ACHN (cell line): ENCODE results near the gene CENPU.
"Not testable (repeated sequence)": the region's sequence is repeated elsewhere in the genome, so short reads cannot be mapped to it uniquely, and the experiment has no call there.

Source experiments
- DNase-seq: peaks from one replicate; pipeline ENCODE4 v3.0.0-alpha.2; 2015
- in situ Hi-C: cut with HindIII; loops from 2 replicates; pipeline ENCODE4 v1.10.0; 2017; ENCODE audit warnings: low sequenced_read_pairs, low pct_ligation_motif_present, low pct_unique_long_range_greater_than_20kb

The CENPU gene, protein sequence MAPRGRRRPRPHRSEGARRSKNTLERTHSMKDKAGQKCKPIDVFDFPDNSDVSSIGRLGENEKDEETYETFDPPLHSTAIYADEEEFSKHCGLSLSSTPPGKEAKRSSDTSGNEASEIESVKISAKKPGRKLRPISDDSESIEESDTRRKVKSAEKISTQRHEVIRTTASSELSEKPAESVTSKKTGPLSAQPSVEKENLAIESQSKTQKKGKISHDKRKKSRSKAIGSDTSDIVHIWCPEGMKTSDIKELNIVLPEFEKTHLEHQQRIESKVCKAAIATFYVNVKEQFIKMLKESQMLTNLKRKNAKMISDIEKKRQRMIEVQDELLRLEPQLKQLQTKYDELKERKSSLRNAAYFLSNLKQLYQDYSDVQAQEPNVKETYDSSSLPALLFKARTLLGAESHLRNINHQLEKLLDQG

DNA sequence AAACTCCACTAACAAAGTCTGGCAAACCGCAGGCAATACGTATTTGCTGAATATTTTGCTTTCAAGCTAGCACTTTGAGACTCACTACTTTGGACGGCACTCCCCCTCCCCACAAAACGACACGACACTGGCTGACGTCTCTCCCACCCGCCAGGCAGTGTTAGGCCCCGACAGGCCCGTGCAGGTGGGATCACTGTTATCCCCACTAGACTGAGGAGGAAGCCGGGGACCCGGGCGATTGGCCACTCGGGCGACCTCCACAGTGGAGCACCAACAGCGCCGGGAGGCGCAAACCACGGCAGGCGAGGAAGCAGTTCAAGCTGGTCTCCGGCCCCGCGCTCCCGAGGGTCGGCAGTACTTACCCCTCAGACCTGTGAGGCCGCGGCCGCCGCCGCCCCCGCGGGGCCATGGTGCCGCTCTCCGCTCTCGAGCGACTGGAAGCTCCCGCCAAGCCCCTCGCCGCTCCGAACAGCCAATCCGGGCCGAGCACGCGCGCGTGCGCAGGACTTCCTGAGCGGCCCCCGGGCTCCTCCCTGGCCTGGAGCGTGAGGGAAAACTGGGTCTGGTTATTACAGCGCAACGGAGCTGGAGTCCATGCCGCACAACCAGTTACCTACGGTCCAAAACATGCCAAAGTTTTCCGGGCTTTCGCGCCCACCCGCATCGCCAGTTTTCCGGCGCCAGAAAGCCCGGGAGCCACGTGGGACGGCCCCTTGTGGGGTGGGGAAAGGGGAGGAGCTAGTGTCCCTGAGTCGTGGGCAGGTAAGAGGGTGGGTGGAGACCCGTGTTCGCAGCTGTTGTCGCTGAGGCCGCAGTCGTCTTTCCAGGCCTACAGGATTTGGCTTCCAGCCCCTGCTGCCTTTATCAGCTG, at the start of gene CENPU:
TSS of gene CENPU (minus strand) at position 443 of the 871 bp plus-strand sequence. CDS start at position 409, 34 bp downstream.
- peak; percentile 97 for DNase-seq
- in situ Hi-C loops, result no loop called here

DNA sequence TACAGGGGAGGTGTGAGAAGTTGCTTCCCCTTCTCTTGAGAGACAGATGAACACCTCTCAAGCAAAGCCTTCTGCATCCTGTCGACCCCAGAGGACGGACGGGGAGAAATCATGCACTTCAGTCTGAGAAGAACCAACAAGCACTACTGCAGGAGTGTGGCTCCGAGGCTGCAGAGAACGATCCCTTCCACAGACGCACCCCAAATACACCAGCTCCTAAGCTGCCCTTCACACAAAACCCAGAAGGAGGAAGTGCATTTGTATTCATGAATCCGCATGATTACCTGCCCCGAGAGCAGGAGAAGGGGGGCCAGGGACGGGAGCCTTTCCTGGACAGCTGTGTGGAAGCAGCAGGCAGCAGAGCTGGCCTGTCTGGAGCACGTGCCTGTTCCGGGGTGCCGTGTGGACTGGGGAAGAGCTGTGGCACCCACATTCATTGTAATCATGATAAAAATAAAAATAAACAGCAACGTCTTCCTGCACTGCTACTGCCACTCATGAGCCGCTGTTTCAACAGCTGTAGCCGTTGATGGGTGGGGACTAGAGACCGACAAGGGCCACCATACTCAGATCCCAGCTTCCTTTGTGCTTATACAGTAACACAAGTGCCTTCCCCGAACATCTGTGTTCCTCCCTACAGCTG, 49.0 kb upstream of the CENPU start:
- DNase-seq, result no peak
- in situ Hi-C loops, result no loop called here

DNA sequence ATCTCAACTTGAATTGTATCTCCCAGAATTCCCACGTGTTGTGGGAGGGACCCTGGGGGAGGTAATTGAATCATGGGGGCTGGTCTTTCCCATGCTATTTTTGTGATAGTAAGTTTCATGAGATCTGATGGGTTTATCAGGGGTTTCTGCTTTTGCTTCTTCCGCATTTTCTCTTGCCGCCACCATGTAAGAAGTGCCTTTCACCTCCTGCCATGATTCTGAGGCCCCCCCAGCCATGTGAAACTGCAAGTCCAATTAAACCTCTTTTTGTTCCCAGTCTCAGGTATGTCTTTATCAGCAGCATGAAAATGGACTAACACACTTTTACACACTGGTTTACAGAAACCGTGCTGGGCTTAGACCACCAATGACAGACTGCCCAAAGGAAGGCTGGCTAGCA, 45.3 kb upstream of the CENPU start:
- DNase-seq, in situ Hi-C loops: not testable (repeated sequence)

DNA sequence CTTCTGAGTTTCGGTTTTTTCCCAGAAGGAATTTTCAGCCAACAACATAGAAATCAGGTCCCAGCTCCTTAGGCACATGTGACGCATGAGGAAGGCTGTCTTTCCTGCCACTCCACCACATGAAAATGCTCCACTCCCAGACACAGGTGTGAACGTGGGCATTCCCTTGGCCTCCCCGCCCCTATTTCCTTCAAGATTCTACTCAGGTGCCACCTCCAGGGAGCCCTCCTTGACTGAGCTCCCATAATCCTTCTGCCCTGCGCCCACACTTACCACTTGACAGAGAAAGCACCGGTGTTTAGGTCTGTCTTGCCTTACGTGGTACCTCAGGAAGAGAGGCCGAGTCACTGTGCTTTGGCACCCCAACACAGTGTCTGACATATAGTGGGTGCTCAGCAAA, 44.4 kb upstream of the CENPU start:
- in situ Hi-C loops, result no loop called here
- no peak for DNase-seq

DNA sequence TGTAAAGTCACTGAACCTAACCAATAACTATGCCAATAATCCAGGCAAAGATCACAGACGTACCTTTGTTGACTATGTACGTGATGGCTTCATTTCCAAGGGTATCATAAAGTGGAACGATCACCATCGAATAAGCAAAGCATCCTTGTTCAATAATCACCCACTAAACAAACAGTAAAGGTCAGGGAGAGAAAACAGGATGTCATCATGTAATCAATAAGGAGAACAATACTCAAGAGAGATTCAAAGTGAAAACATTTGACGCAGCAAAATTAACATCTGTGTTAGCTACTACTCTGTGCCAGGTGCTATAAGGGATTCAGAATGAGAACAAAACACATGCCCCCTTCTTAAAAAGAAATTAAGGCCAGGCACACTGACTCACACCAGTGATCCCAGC, 42.9 kb upstream of the CENPU start:
- in situ Hi-C loops, result no loop called here
- DNase-seq, result no peak

DNA sequence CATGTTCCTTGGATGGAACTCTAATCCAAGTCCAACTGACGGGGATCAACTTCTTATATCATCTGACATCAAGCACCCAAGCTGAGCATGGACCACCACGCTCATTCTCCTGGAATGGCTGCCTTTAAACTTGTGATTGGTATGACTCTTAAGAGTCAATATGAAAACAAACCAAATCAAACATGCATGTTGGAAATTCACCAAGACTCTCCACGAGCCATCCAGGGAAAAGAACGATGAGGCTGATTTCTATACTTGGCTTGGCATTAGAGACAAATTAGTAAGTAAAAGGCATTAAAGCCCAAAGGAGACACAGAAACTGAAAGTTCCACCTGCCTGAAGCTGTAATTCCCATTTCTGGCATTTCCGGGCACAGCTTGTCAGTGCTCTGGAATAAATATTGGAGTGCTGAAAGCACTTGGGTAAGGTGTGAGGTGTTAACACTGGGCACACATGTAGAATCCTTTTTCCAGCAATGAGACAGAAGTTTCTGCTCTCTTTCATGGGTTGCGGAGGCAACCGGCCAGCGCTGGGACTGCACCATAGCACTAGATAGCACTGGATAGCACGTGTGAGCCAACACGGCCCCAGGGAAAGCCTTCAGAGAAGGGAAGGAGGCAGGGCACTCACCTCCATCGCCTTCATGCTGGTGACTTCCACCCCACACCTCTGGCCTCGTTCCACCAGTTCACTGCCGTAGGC, 42.1 kb upstream of the CENPU start:
- in situ Hi-C loops, result no loop called here
- no peak for DNase-seq

DNA sequence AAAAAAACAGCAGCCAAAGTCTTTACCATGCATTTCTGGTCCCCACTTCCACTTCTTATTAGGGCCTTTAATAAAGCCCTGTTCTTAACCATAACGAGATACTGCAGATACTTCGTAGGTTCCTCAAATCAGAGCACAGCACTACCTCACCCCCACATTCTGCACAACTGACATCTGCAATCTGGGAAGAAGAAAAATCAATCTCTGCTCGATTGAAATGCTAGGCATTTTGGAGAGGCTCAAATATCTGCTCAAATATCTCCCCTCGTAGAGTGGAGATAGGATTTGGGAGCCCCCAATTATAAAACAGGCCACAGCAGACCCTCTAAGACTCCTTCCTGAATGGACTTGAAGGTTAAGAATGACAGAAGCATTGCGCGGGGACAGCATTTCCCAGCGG, 40.3 kb upstream of the CENPU start:
- in situ Hi-C loops, result no loop called here
- DNase-seq, result no peak

DNA sequence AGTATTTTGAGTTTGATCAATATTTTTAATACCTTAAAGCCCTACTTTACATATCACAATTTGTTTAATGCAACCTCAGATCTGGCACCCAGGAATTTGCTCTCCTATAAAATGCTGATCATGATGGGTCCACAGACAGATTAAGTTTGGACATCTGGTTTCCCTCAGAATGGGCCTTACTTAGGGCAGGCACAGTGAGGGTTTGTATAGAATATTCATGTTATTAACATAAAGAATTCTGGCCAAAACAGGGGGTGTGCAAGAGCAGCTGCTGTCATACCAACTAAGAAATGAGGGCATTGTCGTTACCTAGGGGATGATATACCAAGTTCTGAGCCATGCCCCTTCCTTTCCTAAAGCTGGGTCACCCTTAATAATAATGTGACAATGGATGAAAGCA, 37.5 kb upstream of the CENPU start:
- in situ Hi-C loops, result no loop called here
- no peak for DNase-seq

DNA sequence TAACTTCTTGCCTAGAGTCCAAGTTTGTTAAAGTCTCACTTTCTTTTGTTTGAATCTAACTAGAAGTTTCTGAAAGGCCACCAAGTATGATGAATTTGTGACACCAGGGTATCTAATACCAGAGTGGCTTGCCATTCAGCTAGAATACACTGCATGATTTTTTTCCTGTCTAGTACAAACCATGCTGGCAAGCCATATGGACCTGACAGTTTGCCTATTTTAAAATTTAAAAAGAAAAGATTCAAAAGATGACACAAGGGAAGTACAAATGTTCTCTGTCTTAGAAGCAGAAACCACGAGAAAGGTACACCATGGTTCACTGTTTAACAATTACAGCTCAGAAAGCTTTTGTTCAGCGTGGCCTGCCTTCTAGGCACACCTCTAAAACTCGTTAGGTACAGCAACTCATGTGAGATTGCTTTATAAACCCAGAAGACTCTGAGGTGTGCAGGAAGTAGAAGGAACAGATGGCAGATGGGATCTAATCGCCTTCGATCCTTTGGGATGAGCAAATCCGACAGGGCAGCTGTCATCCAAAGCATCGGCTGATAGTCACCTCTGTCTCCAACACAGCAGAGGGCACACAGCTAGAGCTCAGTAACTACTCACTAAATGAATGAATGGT, 35.4 kb upstream of the CENPU start:
- in situ Hi-C loops, result no loop called here
- DNase-seq, result no peak

DNA sequence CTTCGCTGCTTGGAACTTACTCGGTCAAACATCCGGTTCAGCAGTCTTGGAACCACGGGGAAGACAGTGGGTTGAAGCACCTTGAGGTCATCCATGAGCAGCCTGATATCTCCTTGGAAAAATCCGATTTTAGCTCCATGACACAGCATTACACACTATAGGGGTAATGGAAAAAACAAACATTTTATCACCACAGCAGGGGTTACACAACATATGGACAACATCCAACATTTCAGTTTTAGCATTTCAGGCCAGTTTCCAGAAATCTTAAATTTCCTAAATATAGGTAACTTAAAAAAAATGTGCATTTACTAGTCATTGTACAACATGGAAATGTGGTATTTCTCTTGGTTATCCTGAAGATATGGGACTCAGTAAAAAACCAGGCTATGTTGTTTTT, 34.4 kb upstream of the CENPU start:
- in situ Hi-C loops, result no loop called here
- DNase-seq, result no peak

DNA sequence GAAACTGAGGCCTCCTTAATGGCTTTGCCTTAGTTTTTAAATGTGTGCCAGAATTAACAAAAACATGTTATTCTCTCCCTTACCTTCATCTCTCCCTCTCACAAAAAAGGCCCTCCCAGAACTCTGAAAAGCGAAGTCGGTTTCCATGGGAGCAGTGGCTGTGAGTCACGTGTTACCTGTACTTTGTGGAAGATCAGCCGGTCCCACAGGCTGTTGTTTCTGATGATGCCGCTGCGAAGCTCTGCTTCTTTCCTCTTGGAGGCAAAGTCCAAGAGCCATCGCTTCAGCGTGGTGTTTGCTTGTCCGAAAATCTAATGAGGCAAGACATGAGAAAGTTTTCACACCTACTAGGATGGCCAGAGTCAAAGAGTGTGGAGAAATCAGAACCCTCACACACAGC, 32.5 kb upstream of the CENPU start:
- in situ Hi-C loops, result no loop called here
- no peak for DNase-seq

DNA sequence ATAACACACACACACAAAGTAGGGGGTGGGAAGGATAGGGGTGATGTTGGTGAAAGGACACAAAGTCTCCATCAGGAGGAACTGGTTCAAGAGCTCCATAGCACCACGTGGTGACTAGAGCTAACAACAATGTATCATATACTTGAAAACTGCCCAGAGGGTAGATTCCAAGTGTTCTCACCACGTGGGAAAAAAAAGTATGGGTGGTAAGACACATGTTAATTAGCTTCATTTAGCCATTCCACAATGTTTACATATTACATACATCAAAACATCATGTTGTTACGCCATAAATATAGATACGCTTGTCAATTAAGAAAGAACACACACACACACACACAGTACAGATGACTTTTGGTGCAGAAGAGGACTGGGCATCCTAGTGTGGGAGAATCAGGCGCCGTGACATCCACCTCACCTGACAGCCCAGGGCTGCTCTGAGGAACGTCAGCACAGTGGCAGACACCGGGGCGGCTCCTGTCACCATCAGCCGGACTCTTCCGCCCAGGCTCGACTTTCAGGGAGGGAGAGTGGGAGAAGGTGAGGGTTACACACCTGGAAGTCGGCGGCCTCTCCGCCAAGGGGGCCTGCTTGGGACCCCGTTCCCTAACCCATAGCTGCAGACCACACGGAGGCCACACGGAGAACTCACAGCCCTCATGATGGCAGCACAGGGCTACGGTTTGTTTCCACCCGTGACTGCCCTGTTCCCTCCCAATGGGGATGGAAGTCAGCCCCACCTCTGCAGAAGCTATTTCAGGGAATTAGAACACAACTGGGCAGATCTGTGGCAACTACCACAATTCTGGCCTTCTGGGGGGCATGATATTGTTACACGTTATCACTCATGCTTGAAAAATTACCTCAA, 31.8 kb upstream of the CENPU start:
- in situ Hi-C loops, result no loop called here

DNA sequence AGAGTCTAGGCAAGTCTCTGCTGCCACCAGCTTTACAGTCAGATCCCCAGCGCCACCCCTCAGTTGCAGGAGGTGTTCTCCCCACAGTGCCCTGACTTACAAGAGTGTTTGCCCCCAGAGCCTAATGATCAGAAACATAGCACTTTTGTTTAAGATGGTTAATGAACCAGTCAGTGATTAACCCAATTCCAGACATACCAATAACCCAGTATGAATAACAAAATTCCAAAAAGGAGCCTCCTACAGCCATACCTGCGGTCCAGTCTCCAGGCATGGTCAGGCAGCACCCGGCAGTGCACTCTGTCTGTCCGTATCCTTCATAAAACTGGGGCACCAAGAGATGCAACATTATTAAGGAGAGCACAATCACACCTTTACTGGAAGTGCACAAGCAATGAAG, 30.7 kb upstream of the CENPU start:
- DNase-seq, result no peak
- in situ Hi-C loops, result no loop called here

More for the DNA sequence above, 31.8 kb upstream of the CENPU start:
- DNase-seq, result no peak

DNA sequence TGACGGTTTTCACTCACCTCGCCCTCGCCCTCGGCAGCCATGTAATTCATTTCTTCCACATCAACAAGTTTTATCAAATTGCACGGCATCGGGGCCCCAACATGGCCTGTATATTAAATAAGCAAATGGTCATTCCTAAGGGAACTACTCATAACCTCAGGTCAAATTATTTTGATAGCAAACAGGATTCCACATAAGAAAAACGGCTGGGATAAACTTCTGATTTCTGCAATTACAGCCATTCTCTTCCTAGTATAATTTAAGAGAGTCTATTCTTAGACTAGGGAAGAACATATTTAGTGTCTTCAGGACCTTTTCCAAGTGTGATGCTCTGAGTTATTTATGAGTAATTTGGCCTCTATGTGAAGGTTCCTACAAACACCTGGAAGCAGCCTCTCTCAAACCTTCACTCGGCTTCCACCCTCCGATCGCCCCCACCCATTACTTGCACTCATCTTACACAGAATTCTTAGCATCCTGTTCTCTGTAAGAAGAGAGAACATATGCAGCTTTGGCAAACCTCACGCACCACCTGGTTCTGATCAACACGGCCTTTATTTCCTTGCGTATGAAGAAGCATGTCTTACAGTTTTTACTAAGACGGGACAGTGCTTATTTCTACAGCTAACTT, 29.4 kb upstream of the CENPU start:
- in situ Hi-C loops, result no loop called here
- DNase-seq, result no peak

DNA sequence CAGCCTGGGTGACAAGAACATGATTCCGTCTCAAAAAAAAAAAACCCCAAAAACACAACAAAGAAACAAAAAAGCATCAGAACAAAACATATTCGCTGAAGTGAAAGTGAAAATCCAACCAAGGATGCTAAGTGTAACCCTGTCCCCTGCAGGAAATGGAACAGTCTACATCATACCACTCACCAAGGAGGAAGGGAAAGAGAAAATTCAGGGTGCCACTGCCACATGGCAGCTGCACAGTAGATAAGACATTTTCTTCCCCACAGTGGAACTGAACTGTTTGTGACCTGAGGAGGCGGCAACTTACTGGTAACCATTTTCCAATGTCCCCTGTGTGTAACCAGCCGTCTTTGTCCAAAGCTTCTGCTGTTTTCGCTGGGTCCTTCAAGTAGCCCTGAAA, 28.2 kb upstream of the CENPU start:
- DNase-seq, result no peak
- in situ Hi-C loops, result no loop called here

DNA sequence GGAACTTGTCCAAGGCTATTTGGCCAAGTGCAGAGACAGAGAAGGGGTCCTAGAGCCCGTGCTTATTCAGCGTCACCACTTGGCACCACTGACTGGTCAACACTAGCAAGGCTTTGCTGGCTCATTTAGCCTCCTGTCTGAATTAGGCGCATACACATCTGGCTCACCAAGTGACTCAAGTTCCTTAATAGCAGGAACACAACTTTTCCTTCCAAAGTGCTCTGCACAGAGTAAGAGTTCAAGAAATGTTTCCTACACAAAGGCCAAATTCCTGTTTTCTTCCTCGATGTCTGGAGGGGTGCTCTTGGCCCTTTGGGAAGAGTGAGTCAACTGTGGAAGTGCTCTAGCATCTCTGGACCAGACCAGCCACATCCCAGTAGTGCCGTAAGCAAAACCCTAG, 26.8 kb upstream of the CENPU start:
- in situ Hi-C loops, result no loop called here
- DNase-seq, result no peak

DNA sequence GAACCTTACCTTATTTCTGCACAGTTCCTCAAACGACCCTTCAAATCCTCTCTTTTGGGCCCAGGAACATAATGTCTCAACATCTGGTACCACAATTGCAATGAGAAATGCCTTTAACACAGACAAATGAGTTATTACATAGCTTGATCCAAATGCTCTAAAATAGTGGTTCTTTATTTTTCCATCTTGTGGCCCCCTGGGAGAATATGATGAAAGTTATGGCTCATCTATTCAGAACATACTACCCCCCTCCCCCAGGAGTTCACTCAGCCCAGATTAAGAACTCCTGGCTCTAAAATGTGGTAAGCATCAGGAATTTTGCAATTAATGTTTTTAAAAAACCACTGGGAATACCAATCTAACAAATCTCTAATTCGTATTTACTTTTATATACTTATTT, 23.9 kb upstream of the CENPU start:
- no peak for DNase-seq
- in situ Hi-C loops, result no loop called here
